Fibroblast of skin of right biceps (primary cell): ENCODE data around the gene CASZ1.

ENCODE experiments used
- DNase-seq: peaks from one replicate; pipeline ENCODE4 v3.0.0-alpha.2; 2013

The CASZ1 gene

DNA sequence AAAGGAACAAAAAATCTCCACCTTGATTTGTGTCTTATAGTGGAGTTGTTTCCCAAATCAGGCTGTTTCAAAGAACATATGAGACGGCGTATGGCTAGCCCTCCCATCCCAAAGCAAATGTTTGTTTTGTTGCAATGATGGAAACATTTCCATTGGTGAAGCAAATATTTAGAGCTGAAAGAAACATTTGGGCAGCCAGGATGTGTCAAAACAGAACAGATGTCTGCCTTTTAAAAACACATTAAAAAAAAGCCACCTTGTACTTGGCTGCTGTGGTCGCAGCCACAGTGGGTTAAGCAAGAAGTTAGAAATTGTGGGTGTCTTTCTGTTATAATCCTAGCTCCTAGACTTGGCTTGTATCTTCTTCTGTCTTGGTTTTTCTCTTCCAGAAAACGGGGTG, 205.4 kb downstream of the CASZ1 start:
- DNase-seq = no peak

DNA sequence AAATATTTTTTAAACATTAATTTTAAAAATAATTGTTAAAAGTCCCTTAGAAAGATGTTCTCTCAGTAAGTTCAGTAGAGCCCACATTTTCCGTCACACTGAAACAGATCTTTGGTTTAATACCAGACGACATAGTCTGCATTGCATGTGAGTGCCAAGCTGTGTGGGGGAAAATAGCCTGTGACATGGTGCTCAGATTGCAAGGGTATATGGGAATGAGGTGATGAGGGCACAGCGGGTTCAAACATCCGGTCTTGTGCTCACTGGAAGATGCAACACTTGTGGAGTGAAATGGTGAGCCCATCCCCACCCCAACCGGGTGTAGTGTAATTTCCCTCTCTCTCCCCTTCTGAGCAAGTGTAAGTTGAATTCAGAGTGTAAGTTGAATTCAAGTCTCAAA, 207.4 kb downstream of the CASZ1 start:
- no peak for DNase-seq

DNA sequence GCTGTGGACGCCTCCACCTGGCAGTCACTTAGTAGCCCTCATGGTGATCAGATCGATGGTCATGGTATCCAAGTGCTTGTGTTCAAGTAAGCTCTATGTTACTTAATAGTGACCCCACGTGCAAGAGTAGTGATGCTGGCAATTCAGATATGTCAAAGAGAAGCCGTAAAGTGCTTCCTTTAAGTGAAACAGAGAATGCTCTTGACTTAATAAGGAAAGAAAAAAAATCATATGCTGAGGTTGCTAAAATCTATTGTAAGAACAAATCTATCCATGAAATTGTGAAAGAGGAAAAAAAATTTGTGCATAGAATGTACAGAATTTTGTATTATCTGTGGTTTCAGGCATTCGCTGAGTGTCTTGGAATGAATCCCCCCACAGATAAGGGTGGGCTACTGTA, 207.8 kb downstream of the CASZ1 start:
- DNase-seq = no peak
